Measurements from ENCODE around the gene IQCF5.

DNA sequence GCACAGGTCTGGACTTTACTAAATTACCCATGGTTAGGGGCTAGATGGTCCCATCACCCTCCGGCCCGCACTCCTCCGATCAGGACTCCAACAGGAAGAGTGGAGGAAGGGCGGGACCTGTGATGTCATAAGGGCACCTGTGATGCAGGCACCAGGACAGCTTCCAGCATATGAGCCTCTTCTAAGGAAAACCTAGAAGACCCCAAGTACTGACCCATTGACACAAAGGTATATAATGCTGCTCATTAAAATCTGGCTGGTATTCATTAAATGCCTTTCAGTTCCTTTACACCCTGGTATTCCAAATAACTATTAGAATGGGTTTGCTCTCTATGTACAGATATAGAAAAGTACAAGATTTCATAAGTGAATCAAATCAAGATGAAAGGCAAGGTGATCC lies at the start of gene IQCF5:
- TF ChIP-seq, protein P1, sequence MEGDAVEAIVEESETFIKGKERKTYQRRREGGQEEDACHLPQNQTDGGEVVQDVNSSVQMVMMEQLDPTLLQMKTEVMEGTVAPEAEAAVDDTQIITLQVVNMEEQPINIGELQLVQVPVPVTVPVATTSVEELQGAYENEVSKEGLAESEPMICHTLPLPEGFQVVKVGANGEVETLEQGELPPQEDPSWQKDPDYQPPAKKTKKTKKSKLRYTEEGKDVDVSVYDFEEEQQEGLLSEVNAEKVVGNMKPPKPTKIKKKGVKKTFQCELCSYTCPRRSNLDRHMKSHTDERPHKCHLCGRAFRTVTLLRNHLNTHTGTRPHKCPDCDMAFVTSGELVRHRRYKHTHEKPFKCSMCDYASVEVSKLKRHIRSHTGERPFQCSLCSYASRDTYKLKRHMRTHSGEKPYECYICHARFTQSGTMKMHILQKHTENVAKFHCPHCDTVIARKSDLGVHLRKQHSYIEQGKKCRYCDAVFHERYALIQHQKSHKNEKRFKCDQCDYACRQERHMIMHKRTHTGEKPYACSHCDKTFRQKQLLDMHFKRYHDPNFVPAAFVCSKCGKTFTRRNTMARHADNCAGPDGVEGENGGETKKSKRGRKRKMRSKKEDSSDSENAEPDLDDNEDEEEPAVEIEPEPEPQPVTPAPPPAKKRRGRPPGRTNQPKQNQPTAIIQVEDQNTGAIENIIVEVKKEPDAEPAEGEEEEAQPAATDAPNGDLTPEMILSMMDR (conservative IDR thresholded peaks at IDR 0.05), result no peak
- TF ChIP-seq EZH2 (IDR thresholded peaks at IDR 0.05; ENCODE audit: low read depth), result no peak
